GM19467 (cell line): ENCODE data around the gene YIF1A.
A peak's percentile ranks its signal among the peaks of the same experiment; 100 is the strongest.
"Not testable (repeated sequence)": the region's sequence is repeated elsewhere in the genome, so short reads cannot be mapped to it uniquely, and the experiment has no call there.

Experiments
- ATAC-seq: cut with Tn5 transposase; IDR thresholded peaks from one replicate; pipeline ENCODE4 v1.9.1; 2021; ENCODE audit warnings: mild to moderate bottlenecking, moderate library complexity; ENCODE audit not compliant: unreplicated experiment

YIF1A gene

DNA sequence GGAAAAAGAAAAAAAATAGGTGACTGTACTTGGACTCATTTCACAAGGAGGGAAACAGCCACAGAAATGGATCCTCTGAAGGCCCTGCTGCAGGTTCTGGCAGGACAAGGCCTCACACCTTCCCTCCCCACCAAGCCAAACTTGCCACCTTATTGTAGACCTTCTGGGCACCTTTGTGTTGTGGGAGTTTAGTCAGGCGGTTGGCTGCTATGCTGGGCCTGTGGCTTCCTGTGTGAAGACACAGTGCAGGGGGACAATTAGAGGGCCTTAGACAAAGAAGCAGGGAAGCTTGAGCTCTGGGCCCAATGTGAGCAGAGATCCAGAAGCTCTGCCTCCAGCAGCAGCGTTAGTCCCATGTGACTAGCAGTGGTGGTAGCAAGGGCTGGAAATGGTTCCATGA lies 16.3 kb downstream of the YIF1A start:
- ATAC-seq, result no peak

DNA sequence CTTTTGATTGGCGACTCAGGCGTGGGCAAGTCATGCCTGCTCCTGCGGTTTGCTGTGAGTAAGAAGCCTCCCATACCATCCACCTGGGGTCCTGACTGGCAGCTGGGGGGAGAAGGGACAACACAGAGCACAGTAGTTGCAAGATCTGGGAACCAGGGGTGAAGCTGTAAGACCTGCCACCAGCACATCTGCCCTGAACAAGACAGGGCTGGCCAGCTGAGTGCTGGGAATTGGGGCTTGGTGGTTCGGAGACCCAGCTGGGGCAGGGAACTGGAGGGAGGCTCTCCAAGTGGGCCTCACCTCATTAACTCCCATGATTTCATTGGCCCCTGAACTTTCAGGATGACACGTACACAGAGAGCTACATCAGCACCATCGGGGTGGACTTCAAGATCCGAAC lies 17.1 kb downstream of the YIF1A start:
- no peak for ATAC-seq

DNA sequence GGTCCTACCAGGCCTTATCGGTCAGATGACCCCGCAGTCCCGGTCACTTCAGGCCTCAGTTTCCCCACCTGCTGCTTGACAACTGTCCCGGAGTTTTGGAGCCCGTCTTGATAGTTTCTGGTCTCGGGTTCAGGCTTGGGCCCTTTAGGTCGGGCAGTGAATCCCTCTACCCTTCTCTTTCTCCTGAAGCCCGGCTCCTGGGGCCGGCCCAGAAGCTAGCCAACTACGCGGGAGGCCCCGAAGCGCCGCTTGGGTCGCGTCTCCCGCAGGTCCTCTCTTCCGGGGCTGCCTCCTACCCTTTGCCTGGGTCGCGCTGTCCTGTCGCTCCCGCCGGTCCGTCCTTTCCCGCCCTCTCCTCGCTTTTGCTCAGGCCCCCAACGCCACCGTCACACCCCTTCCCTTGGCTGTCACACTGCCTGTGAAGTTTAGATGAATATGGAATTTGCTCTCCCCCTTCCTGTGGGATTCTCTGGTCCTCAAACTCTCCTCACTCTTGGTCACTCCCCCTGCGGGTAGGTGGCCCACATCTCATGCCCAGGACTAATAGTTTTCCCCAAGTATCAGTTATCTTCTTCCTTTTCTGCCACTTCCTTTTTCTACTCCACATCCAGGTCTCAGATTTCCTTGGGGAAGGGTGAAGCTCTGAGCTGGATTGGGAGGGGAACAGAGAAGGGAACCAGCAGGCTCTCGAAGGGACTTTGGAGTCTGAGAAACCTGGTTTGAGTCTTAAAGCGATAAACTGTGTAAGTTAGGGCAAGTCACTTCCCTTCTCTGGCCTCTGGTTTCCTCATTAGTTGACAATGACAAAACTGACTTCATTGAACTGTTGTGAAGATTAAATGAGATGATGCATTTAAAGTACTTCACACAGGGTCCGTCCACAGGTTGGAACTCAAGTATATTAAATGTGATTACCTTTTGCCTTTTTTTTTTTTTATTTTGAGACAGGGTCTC lies 19.7 kb downstream of the YIF1A start:
- ATAC-seq, result no peak

DNA sequence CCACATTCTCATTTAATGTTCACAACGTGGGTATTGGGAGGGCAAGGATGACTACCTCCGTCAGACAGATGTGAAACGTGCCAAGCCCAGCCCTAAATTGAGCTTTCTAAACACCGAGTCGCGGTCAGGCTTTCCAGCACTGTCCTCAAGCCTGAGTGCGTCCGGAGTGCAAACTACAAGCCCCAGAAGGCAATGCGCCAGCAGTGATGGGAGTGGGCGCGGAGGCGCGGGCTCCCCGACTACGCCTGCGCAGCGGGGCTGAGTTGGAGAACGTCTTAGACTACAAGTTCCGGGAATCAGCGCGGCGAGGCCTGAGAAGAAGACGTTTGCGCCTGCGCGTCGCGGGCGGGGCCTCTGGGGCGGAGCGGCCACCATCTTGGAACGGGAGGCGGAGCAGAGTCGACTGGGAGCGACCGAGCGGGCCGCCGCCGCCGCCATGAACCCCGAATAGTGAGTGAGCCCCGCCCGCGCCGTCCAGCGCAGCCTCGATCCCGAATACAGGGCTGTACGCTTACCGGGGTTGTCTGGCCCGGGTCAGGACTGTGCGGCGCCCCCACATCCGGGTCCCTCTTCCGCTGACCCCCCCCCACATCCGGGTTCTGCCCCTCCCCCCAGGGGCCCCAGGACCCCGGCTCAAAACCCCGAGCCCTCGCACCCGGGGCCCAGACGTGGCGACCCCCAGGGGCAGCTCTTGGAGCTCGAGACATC lies 20.5 kb downstream of the YIF1A start, which contains the start of gene RAB1B:
RAB1B (plus strand) TSS at position 396 of the 708 bp plus-strand sequence; CDS start at position 437, 41 bp downstream.
- ATAC-seq, result peak; percentile 78

DNA sequence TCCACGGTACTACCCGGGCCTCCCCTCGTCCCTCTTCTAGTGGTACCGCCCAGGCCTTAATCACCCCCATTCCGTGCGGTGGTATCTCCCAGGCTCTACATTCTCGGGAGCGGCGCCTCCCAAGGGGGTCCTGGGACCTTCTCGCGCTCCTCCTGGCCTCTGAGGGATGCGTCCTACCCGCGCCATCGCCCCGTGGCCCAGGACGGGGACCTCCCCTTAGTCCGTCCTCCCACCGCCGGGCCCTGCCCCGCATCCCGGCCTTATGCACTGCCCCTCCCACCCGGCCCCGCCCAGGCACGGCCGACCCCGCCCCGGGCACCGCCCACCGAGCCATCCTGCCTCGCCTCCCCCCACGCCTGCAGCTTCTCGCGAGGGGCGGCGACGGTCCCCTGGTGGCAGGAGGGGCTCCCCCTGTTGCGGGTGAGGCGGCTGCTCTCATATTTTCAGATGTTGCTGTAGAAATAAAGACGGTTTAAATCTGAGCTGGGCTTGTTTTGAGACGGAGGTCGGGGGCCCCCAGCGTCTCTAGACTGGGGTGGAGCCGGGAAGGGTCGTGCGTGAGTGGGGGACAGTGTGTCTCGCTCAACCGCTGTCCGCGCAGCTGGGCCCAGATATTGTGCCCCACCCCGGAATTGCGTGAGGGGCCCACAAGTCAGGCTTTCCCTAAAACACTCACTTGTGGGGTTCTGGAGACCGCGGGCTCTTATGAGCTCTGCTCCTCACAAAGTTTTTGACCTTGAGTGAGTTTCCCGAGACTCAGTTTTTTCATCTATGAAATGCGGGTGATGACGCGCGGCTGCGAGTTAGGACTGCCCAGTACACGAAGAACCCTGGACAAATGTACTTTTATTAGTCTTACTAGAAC lies 21.3 kb downstream of the YIF1A start:
- peak; percentile 40 for ATAC-seq

DNA sequence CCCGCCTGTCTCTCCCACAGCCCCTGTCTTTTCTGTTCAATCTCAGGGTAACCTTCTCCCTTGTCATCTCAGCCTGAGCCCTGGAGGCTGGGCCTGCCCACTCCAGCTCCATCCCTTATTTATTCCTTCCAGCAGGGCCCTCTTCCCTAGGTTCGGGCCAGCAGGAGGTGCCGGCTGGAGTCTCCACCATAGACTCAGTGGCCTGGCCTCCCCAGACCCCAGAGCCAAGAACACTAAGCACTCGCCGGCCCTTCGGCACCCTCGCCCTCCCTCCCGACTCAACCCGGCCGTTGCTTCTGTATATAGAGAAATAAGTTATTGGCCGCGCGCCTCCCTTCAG lies 21.9 kb downstream of the YIF1A start:
- ATAC-seq, result no peak

DNA sequence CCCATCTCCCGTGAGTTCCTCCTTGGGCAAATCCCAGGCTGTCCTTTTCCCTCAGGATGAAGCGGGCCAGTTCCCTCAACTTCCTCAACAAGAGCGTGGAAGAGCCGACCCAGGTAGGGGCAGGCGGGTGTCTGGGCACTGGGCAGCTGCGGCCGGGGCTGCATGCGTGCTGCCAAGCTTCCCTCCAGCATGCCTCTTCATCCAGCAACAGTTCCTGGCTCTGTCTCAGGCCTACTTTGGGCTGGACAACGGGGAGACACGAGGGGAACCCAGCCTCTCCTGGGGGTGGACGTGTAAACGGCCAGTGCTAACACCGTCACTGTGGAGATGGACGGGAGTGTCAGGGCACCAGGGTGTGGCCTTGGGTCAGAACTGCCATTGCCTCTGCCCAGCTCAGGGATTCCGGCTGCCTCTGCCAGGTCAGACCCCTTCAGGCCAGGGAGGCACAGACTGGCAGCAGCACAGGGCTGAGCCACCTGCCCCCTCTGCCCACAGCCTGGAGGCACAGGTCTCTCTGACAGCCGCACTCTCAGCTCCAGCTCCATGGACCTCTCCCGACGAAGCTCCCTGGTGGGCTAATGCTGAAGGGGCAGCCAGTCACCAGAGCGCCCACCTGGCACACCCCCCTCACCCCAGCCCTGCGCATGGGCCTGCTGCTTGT lies 22.4 kb downstream of the YIF1A start:
- ATAC-seq, result no peak

DNA sequence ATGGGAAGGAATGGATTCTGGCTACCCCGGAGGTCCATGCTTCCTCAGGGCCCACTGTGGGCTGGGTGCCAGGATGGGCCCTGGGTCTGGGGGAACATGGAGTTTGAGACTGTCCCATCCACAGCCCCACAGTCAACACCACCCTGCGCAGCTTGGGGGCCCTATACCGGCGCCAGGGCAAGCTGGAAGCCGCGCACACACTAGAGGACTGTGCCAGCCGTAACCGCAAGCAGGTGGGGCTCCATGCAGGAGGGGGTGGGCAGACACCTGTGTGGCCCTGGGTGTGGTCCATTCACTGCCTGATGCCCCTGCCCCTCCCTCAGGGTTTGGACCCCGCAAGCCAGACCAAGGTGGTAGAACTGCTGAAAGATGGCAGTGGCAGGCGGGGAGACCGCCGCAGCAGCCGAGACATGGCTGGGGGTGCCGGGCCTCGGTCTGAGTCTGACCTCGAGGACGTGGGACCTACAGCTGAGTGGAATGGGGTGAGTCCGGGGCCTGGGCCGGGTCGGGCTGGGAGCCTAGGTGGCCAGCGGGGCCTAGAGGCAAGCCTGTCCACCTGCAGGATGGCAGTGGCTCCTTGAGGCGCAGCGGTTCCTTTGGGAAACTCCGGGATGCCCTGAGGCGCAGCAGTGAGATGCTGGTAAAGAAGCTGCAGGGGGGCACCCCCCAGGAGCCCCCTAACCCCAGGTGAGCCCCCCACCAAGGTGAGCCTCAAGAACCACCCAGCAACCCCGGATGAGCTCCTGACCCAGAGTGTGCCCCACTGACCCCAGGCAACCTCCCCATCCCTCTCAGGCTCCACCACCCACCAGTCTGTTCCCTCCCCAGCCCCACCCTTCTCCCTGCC lies 23.2 kb downstream of the YIF1A start:
- no peak for ATAC-seq

DNA sequence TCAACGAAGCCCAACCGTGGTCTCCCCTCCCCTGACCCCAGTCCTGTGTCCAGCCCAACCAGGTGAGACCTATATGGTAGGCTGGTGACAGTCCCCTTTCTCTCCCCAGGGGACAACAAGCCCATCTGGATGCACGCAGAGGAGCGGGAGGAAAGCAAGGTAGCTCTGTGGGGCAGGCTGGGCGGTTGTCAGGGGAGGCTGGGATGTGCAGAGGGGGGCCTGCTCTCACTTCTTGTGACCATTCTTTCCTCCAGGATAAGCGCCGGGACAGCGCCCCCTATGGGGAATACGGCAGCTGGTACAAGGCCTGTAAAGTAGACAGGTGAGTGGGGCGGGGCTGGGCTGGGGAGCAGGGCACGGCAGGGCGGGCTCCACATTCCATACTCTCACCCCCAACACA lies 24.0 kb downstream of the YIF1A start:
- no peak for ATAC-seq

DNA sequence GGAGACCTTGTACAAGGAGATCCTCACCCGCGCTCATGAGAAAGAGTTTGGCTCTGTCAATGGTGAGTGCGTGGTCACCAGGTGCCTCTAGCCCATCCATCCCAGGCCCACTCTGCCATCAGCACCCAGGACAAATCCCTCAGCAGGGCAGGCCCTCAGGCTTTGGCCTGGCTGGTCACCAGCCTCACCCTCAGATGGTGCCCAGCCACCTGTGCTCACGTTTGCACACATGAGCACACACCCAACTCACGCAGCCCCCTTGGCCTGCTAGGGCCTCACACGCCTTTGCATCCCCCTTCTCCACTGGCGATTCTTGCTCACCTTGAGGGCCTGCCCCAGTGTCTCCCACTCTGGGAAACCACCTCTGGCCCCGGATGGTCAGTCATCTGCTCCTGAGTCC lies 24.6 kb downstream of the YIF1A start:
- no peak for ATAC-seq

DNA sequence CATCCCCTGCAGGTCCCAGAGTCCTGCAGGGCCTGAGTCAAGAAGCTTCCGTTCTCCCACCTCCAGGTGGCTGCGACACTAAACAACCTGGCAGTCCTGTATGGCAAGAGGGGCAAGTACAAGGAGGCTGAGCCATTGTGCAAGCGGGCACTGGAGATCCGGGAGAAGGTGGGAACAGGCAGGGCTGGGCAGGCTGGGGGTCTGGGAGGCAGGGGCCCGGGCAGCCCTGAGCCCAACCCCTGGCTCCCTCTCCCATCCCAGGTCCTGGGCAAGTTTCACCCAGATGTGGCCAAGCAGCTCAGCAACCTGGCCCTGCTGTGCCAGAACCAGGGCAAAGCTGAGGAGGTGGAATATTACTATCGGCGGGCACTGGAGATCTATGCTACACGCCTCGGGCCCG lies 25.2 kb downstream of the YIF1A start:
- no peak for ATAC-seq

DNA sequence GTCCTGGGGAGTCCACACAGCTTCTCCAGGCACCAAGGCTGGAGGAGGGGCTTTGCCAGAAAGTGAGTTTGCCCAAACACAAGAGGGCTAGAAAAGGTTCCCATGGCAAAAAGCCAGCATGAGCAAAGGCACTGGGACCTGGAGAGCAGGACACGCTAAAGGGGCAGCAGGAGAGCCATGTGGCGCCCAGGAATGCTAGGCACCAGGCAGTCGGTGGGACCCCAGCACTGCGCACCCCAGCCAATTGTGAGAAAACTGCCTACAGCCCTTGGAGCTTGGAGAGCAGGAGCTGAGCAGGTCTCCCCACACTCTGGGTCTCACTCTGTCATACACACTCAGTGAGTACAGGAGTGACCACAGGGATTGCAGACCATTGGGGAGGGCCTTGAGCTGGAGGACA lies 25.7 kb downstream of the YIF1A start:
- no peak for ATAC-seq

DNA sequence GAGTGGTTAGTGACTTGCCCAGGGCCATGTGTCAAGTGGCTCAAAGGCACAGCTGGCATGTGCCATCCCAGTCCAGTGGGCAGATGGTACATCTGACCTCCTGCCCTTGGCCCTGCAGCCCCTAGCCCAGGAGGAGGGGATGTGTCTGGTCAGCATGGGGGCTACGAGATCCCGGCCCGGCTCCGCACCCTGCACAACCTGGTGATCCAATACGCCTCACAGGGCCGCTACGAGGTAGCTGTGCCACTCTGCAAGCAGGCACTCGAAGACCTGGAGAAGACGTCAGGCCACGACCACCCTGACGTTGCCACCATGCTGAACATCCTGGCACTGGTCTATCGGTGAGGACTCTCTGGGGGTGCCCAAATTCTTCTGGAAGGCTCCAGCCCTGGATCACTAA lies 26.2 kb downstream of the YIF1A start:
- no peak for ATAC-seq

DNA sequence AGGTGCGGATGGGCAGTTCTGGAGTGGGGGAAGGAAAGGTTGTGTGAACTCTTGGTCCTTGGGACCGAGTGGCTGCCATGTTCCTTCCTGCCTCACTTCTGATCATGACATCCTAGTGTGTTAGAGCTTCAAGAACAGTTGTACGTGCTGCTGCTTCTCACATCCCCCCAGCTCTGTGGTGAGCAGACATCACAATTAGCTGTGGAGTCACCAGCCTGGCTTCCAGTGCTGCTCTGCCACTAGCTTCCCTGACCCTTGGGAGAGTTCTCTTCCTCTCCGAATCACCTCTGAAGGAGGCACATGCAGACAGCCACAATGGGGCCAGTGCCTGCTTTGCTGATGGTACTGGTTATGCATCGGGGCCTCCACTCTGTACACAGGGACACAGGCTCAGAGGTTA lies 26.8 kb downstream of the YIF1A start:
- ATAC-seq, result no peak

DNA sequence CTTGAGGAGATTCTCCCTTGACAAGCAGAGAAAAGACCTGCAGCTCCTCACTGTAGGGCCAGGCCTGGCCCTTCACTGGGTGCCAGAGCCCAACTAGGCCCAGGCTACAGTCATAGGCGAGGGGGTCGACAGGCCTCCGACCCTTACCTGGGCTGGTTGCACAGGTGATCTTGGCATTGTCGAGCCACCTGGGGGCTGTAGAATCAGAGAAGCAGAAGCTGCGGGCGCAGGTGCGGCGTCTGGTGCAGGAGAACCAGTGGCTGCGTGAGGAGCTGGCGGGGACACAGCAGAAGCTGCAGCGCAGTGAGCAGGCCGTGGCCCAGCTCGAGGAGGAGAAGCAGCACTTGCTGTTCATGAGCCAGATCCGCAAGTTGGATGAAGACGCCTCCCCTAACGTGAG lies 27.4 kb downstream of the YIF1A start:
- ATAC-seq, result no peak

DNA sequence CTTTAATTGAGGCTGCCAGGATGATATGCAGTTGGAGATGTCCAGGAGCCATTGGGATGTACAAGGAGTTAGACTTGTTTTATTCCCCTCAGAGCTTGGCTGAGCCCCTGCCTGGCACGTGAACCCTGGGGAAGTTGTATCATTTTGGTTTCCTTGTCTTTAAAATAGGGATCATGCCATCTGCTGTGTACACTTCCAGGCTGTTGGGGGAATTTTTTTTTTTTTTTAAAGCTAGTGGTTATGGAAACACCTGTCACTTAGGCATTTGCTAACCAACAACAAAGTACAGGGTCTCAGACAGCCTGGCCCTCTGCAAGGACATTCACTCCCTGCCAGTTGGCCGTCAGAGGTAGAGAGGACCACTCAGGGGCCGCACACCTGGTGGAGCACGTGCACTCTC lies 29.0 kb downstream of the YIF1A start:
- no peak for ATAC-seq

DNA sequence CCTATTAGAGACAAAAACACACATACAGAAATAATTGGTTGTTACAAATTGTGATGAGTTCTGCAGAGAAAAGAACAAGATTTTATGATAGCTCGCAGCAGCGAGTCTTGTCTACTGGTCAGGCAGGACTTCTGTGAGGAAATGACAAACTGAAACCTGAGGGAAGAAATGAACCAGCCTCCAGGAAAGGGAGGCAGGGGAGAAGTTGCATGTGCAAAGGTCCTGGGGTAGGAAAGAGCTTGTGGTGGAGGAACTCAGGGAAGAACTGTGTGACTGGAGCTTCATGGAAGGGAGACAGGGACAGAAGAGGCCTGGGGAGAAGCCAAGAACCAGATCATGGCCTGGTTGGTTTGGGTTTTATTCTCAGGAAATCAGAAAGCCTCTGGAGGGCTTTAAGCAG lies 29.7 kb downstream of the YIF1A start:
- ATAC-seq, result no peak

DNA sequence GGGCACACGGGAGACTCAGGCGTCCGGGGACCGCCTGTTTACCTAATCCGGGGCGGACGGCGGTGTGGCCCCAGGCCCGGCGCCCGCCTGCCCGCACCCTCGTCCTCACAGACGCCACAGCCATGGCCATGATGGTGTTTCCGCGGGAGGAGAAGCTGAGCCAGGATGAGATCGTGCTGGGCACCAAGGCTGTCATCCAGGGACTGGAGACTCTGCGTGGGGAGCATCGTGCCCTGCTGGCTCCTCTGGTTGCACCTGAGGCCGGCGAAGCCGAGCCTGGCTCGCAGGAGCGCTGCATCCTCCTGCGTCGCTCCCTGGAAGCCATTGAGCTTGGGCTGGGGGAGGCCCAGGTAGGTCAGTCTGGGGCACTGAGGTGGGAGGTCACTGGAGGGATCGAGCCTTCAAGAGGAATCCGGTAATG lies 30.5 kb downstream of the YIF1A start:
- ATAC-seq, result no peak

DNA sequence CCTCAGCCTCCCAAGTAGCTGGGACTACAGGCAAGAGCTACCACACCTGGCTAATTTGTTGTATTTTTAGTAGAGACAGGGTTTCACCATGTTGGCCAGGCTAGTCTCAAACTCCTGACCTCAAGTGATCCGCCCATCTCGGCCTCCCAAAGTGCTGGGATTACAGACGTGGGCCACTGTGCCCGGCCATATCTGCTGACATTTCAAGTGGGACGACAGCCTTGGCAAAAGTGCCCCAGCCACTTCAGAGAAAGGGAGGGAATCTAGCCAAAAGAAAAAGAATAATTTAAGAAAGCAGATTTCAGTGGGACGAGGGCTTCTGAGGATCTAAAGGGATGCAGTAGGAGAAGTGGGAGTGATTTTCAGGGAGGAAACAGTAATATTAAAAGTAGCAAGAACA lies 35.9 kb downstream of the YIF1A start:
- ATAC-seq, result not testable (repeated sequence)

DNA sequence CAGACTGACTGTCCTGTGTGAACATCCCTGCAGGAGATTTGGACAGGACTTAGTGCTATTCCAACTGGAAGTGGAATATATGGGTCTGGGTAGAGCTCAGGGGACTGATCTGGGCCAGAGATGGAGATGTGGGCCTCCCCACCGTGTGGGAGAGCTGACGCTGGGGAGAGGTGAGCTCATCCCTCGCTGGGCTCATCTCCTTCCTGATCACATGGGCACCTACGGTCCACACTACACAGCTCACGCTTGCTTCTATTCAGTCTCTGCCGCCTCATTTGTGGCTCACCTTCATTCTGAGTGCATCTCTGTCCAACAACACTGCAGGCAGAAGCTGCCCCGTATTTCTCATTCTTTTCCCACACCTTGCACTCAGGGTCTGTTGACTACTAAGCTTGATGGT lies 37.1 kb downstream of the YIF1A start:
- ATAC-seq, result no peak
